K562 (cell line): Measurements from ENCODE around the gene ANKRD27. TPM values are rescaled to one million over a fixed set of nuclear protein-coding genes. Genes with fewer than 3 reads are reported as not detected.
A peak's percentile ranks its signal among the peaks of the same experiment; 100 is the strongest.

Source experiments
- EGR1 ChIP-seq: fragments of 450-650 bp; conservative IDR thresholded peaks from 2 replicates; pipeline ENCODE4 v1.6.1; 2017; ENCODE audit warnings: mild to moderate bottlenecking
- HMG20B ChIP-seq: fragments of 250-450 bp; sonication (Bioruptor Pico); IDR thresholded peaks from 2 replicates; pipeline ENCODE4 v1.5.0; 2021; ENCODE audit warnings: mild to moderate bottlenecking
- JUNB ChIP-seq: fragments of 450-650 bp; formaldehyde crosslinking; conservative IDR thresholded peaks from 2 replicates; pipeline ENCODE4 v1.4.0; 2020; ENCODE audit warnings: mild to moderate bottlenecking
- KDM2B ChIP-seq: fragments of 250-450 bp; sonication (Bioruptor Pico); IDR thresholded peaks from 2 replicates; pipeline ENCODE4 v1.8.0; 2021; ENCODE audit warnings: mild to moderate bottlenecking, moderate library complexity
- NCOA1 ChIP-seq: fragments of 450-650 bp; IDR thresholded peaks from 2 replicates; pipeline ENCODE4 v1.6.1; 2016; ENCODE audit warnings: low read depth
- PTTG1 ChIP-seq: fragments of 450-650 bp; IDR thresholded peaks from 2 replicates; pipeline ENCODE4 v1.6.1; 2016; ENCODE audit warnings: low read depth, mild to moderate bottlenecking, missing genetic modification characterization, missing compliant biosample characterization
- SMARCB1 ChIP-seq: IDR thresholded peaks from 2 replicates; pipeline ENCODE4 v1.6.1; 2011; ENCODE audit warnings: improper control_type of control experiment, low read depth; ENCODE audit not compliant: insufficient read length
- SRSF7 ChIP-seq: fragments of 200-400 bp; formaldehyde crosslinking; optimal IDR thresholded peaks from 2 replicates; pipeline ENCODE3; 2017; ENCODE audit warnings: mild to moderate bottlenecking, low read depth, low read length
- TBP ChIP-seq: optimal IDR thresholded peaks from 2 replicates; pipeline ENCODE3; 2011; ENCODE audit warnings: low read depth, low read length, improper control_type of control experiment
- ZEB2 ChIP-seq: fragments of 450-650 bp; IDR thresholded peaks from 2 replicates; pipeline ENCODE4 v1.6.1; 2016
- ZFP1 ChIP-seq: fragments of 450-650 bp; formaldehyde crosslinking; IDR thresholded peaks from 2 replicates; pipeline ENCODE4 v1.4.0; 2020; ENCODE audit warnings: mild to moderate bottlenecking, mixed read lengths
- ZFX ChIP-seq: sonication (generic); formaldehyde crosslinking; IDR thresholded peaks from 2 replicates; pipeline ENCODE4 v1.8.0; 2022; ENCODE audit warnings: mild to moderate bottlenecking, missing genetic modification reagents, moderate library complexity
- ZNF121 ChIP-seq: sonication (generic); formaldehyde crosslinking; conservative IDR thresholded peaks from 2 replicates; pipeline ENCODE4 v1.8.0; 2022; ENCODE audit warnings: missing genetic modification reagents
- ZNF174 ChIP-seq: fragments of 250-450 bp; sonication (Bioruptor Pico); IDR thresholded peaks from 2 replicates; pipeline ENCODE4 v1.4.0; 2020; ENCODE audit warnings: mild to moderate bottlenecking
- ZSCAN32 ChIP-seq: fragments of 450-650 bp; formaldehyde crosslinking; IDR thresholded peaks from 2 replicates; pipeline ENCODE4 v1.4.0; 2020; ENCODE audit warnings: mild to moderate bottlenecking, moderate library complexity
- polyA plus RNA-seq, 8 experiments: library from polyadenylated mRNA; depleted of rRNA in 4 of 8; stranded (reverse) in 5 of 8; unstranded in 3 of 8; fragments of >200 nt; fragmentation: Nextera tagmentation in 2 of 8; fragmentation: Illumina TruSeq in 1 of 8; extraction: Ambion mirVana in 2 of 8; extraction: Trizol in 1 of 8; gene quantifications; 2 replicates each; pipeline versions ENCODE4 v1.2.1 to v1.2.3, GENCODE V29; 2011 to 2014; ENCODE audit warnings: inconsistent platforms in 1 of 8, missing spikeins in 1 of 8
- total RNA-seq, 7 experiments: library from RNA; depleted of rRNA in 6 of 7; stranded (reverse); fragments of >200 nt in 6 of 7; fragmentation: Illumina TruSeq in 2 of 7; extraction: Trizol in 2 of 7; gene quantifications; 2 replicates each; pipeline versions ENCODE4 v1.2.1 to v1.2.3, GENCODE V29; 2011 to 2021; ENCODE audit warnings: low replicate concordance in 1 of 7
- TF ChIP-seq, protein P1 (sequence below): fragments of 450-650 bp; formaldehyde crosslinking; IDR thresholded peaks from 2 replicates; pipeline ENCODE4 v1.4.0; 2020; ENCODE audit warnings: mild to moderate bottlenecking
- TF ChIP-seq, protein P2 (sequence below): fragments of 450-650 bp; formaldehyde crosslinking; IDR thresholded peaks from 2 replicates; pipeline ENCODE4 v1.4.0; 2022; ENCODE audit warnings: missing genetic modification characterization
- TF ChIP-seq, protein P3 (sequence below): sonication (generic); formaldehyde crosslinking; IDR thresholded peaks from 2 replicates; pipeline ENCODE4 v1.8.0; 2022; ENCODE audit warnings: missing genetic modification reagents, mild to moderate bottlenecking, borderline replicate concordance
- TF ChIP-seq, protein P4 (sequence below): sonication (generic); formaldehyde crosslinking; IDR thresholded peaks from 2 replicates; pipeline ENCODE4 v1.8.0; 2022; ENCODE audit warnings: missing genetic modification reagents, mild to moderate bottlenecking, moderate library complexity, borderline replicate concordance
- TF ChIP-seq, protein P5 (sequence below): sonication (generic); IDR thresholded peaks from 2 replicates; pipeline ENCODE4 v1.6.1; 2016
- TF ChIP-seq, protein P6 (sequence below): fragments of 250-450 bp; sonication (Bioruptor Pico); IDR thresholded peaks from 2 replicates; pipeline ENCODE4 v1.9.0; 2021; ENCODE audit warnings: mild to moderate bottlenecking, inconsistent platforms

The ANKRD27 gene
- total and polyA plus RNA-seq, 9 of the 15 experiments (the other 6 are each of a cell fraction or from before 2014, with no cell fraction given), result 5.3 to 71.3 (median 54.2) TPM

DNA sequence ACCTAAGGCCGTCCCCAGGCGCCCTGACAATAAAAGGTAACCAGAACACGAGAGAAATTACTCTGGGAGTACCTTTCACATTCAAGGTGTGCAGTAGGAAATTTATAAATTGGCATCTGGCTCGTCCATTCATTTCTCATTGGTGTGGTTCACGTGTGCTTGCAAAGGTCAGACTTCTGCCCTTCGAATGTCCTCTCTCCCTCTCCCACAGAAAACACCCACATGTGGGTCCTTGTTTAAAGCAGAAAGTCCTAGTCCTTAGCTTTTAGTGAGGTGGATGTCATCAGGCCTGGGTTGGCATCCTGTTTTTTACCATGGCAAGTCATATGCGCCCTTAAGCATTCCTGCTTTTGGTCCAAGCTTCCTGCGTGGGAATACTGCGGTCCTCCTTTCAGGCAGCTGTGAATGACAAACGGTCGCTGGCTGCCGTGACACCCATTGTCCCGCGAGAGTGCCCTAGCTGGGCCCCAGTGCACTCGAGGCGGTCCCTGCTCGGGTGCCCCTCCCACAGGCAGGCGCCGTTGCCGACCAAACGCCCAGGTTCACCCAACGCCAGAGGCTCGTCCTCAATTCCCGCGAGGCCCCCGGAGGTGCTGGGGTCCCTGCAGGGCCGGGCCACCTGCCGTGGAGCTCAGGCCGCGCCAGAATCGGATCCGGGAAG is 16.4 kb upstream of the ANKRD27 start, which contains the start of gene NUDT19 (continued):
- TF ChIP-seq, protein P1, sequence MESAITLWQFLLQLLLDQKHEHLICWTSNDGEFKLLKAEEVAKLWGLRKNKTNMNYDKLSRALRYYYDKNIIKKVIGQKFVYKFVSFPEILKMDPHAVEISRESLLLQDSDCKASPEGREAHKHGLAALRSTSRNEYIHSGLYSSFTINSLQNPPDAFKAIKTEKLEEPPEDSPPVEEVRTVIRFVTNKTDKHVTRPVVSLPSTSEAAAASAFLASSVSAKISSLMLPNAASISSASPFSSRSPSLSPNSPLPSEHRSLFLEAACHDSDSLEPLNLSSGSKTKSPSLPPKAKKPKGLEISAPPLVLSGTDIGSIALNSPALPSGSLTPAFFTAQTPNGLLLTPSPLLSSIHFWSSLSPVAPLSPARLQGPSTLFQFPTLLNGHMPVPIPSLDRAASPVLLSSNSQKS (CRISPR knock-in tag), result no peak
- TF ChIP-seq SRSF7 (no peak), ZFX (no peak), ZFP1 (CRISPR knock-in tag) (no peak), PTTG1 (tag) (no peak), NCOA1 (no peak), HMG20B (CRISPR knock-in tag) (no peak), SMARCB1 (no peak), JUNB (CRISPR knock-in tag) (no peak), ZNF121 (CRISPR knock-in tag) (no peak), KDM2B (CRISPR knock-in tag) (no peak), ZSCAN32 (CRISPR knock-in tag) (no peak), ZEB2 (no peak), ZNF174 (CRISPR knock-in tag) (no peak), TBP (peak; percentile 89), EGR1 (no peak)
- TF ChIP-seq, protein P2, sequence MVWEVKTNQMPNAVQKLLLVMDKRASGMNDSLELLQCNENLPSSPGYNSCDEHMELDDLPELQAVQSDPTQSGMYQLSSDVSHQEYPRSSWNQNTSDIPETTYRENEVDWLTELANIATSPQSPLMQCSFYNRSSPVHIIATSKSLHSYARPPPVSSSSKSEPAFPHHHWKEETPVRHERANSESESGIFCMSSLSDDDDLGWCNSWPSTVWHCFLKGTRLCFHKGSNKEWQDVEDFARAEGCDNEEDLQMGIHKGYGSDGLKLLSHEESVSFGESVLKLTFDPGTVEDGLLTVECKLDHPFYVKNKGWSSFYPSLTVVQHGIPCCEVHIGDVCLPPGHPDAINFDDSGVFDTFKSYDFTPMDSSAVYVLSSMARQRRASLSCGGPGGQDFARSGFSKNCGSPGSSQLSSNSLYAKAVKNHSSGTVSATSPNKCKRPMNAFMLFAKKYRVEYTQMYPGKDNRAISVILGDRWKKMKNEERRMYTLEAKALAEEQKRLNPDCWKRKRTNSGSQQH (CRISPR knock-in tag), result no peak
- TF ChIP-seq, protein P3, sequence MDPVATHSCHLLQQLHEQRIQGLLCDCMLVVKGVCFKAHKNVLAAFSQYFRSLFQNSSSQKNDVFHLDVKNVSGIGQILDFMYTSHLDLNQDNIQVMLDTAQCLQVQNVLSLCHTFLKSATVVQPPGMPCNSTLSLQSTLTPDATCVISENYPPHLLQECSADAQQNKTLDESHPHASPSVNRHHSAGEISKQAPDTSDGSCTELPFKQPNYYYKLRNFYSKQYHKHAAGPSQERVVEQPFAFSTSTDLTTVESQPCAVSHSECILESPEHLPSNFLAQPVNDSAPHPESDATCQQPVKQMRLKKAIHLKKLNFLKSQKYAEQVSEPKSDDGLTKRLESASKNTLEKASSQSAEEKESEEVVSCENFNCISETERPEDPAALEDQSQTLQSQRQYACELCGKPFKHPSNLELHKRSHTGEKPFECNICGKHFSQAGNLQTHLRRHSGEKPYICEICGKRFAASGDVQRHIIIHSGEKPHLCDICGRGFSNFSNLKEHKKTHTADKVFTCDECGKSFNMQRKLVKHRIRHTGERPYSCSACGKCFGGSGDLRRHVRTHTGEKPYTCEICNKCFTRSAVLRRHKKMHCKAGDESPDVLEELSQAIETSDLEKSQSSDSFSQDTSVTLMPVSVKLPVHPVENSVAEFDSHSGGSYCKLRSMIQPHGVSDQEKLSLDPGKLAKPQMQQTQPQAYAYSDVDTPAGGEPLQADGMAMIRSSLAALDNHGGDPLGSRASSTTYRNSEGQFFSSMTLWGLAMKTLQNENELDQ, result no peak
- TF ChIP-seq, protein P4, sequence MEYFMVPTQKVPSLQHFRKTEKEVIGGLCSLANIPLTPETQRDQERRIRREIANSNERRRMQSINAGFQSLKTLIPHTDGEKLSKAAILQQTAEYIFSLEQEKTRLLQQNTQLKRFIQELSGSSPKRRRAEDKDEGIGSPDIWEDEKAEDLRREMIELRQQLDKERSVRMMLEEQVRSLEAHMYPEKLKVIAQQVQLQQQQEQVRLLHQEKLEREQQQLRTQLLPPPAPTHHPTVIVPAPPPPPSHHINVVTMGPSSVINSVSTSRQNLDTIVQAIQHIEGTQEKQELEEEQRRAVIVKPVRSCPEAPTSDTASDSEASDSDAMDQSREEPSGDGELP (CRISPR knock-in tag), result peak; percentile 89
- TF ChIP-seq, protein P5, sequence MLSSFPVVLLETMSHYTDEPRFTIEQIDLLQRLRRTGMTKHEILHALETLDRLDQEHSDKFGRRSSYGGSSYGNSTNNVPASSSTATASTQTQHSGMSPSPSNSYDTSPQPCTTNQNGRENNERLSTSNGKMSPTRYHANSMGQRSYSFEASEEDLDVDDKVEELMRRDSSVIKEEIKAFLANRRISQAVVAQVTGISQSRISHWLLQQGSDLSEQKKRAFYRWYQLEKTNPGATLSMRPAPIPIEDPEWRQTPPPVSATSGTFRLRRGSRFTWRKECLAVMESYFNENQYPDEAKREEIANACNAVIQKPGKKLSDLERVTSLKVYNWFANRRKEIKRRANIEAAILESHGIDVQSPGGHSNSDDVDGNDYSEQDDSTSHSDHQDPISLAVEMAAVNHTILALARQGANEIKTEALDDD, result no peak
- TF ChIP-seq, protein P6, sequence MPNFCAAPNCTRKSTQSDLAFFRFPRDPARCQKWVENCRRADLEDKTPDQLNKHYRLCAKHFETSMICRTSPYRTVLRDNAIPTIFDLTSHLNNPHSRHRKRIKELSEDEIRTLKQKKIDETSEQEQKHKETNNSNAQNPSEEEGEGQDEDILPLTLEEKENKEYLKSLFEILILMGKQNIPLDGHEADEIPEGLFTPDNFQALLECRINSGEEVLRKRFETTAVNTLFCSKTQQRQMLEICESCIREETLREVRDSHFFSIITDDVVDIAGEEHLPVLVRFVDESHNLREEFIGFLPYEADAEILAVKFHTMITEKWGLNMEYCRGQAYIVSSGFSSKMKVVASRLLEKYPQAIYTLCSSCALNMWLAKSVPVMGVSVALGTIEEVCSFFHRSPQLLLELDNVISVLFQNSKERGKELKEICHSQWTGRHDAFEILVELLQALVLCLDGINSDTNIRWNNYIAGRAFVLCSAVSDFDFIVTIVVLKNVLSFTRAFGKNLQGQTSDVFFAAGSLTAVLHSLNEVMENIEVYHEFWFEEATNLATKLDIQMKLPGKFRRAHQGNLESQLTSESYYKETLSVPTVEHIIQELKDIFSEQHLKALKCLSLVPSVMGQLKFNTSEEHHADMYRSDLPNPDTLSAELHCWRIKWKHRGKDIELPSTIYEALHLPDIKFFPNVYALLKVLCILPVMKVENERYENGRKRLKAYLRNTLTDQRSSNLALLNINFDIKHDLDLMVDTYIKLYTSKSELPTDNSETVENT (CRISPR knock-in tag), result no peak
